K562 (cell line): ENCODE data around the gene ACOT7.

Experiments
- ARID3A ChIP-seq: IDR thresholded peaks from 2 replicates; pipeline ENCODE4 v1.6.1; 2012; ENCODE audit warnings: low read depth, low read length, improper control_type of control experiment, borderline replicate concordance
- EZH2 ChIP-seq: IDR thresholded peaks from 2 replicates; pipeline ENCODE4 v1.6.1; 2012; ENCODE audit warnings: low read depth, mild to moderate bottlenecking, inconsistent platforms, low read length, borderline replicate concordance
- JUND ChIP-seq, 2 experiments: IDR thresholded peaks; 2 replicates in 1 of 2; 3 replicates in 1 of 2; pipeline ENCODE4 v1.6.1; 2011; ENCODE audit warnings: borderline replicate concordance in 2 of 2, low read depth in 2 of 2, low read length in 2 of 2, improper control_type of control experiment in 1 of 2, missing biosample characterization in 1 of 2, missing genetic modification characterization in 1 of 2, missing genetic modification reagents in 1 of 2
- MECOM ChIP-seq: fragments of 250-450 bp; sonication (Bioruptor Pico); IDR thresholded peaks from 2 replicates; pipeline ENCODE4 v1.8.0; 2022; ENCODE audit warnings: inconsistent platforms
- MEF2A ChIP-seq: IDR thresholded peaks from 2 replicates; pipeline ENCODE4 v1.6.1; 2011; ENCODE audit warnings: low read depth, mild to moderate bottlenecking, low read length, moderate library complexity; ENCODE audit not compliant: control insufficient read depth
- MTF1 ChIP-seq: fragments of 250-450 bp; sonication (Bioruptor Pico); IDR thresholded peaks from 2 replicates; pipeline ENCODE4 v1.9.0; 2021; ENCODE audit warnings: moderate library complexity, mild to moderate bottlenecking, inconsistent platforms, borderline replicate concordance
- NCOR1 ChIP-seq: fragments of 450-650 bp; IDR thresholded peaks from 2 replicates; pipeline ENCODE4 v1.6.1; 2016; ENCODE audit warnings: mild to moderate bottlenecking, moderate library complexity
- POLR2AphosphoS5 ChIP-seq: IDR thresholded peaks from 2 replicates; pipeline ENCODE4 v1.6.1; 2011; ENCODE audit warnings: mild to moderate bottlenecking, low read depth, low read length, moderate library complexity; ENCODE audit not compliant: control insufficient read depth, insufficient read depth
- RFX5 ChIP-seq: IDR thresholded peaks from 2 replicates; pipeline ENCODE4 v1.6.1; 2011; ENCODE audit warnings: low read depth, mild to moderate bottlenecking, improper control_type of control experiment, low read length
- SMARCB1 ChIP-seq: IDR thresholded peaks from 2 replicates; pipeline ENCODE4 v1.6.1; 2011; ENCODE audit warnings: improper control_type of control experiment, low read depth; ENCODE audit not compliant: insufficient read length
- UBTF ChIP-seq, 2 experiments: IDR thresholded peaks; 2 replicates each; pipeline ENCODE4 v1.6.1; 2012; ENCODE audit warnings: improper control_type of control experiment in 2 of 2, low read depth in 2 of 2, low read length in 2 of 2, borderline replicate concordance in 1 of 2
- ZZZ3 ChIP-seq: fragments of 450-650 bp; IDR thresholded peaks from 2 replicates; pipeline ENCODE4 v1.6.1; 2016; ENCODE audit warnings: antibody characterized with exemption, mild to moderate bottlenecking, moderate library complexity

GRCh38 chr1:6233376-6233775, 160.2 kb downstream of the ACOT7 start:
- no peak for TF ChIP-seq RFX5
- no peak for TF ChIP-seq EZH2
- TF ChIP-seq MECOM (CRISPR knock-in tag): no peak
- TF ChIP-seq JUND (IDR thresholded peaks at IDR 0.05; ENCODE audit: borderline replicate concordance, low read depth, low read length): no peak
- TF ChIP-seq JUND (tag; IDR thresholded peaks at IDR 0.05; ENCODE audit: borderline replicate concordance, low read depth, low read length): no peak
- TF ChIP-seq POLR2AphosphoS5: no peak
- TF ChIP-seq MTF1 (CRISPR knock-in tag): no peak
- no peak for TF ChIP-seq ARID3A
- TF ChIP-seq ZZZ3: no peak
- no peak for TF ChIP-seq SMARCB1
- TF ChIP-seq NCOR1: no peak
- TF ChIP-seq UBTF (IDR thresholded peaks at IDR 0.05; ENCODE audit: borderline replicate concordance in 1 of 2, low read depth in 2 of 2, low read length in 2 of 2): no peak
- TF ChIP-seq MEF2A: no peak
